ENCODE data around the gene ARMC5. TPM values are rescaled to one million over a fixed set of nuclear protein-coding genes. Genes with fewer than 3 reads are reported as not detected.
A peak's percentile ranks its signal among the peaks of the same experiment; 100 is the strongest.

The ARMC5 gene
- total RNA-seq, 1 experiment from 2014 or later, result 8.8 TPM

DNA sequence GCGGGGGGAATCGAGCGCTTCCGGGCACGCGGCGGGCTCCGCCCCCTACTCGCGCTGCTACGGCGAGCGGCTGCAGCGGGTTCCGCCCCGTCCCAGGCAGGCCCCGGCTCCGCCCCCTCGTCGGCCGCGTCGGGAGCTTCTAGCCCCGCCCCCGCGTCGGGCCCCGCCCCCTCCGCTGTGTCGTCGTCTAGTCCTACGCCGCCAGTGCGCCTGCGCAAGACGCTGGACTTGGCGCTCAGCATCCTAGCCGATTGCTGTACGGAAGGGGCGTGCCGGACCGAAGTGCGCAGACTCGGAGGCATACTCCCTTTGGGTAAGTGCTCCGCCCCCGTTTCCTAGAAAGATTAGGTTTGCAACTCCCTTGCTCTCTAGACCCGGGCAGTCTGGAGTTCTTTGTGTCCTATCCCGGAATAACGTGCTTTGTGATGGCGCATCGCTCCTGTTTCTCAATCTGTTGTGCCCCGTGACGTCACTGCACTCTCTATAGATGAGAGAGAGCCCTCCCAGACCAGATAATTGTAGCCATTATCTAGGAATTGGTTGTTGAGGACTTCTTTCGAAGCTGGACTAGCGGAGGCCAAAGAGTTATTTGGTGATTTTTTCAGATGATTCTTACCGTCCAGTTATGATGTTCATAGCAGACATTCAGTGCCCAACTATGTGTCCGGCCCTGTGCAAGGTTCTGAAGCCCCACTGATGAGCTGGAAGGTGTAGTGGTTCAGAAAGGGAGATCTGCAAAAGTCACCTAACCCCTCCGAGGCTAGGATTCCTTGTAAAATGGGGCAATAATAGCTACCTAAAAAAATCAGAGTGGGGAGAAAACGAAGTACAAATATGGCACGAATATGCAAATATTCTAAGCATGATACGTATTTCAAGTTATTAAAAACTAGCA, 633 bp downstream of the ARMC5 start:
- intact Hi-C loops (cut with micrococcal nuclease; ENCODE audit: unreplicated experiment), result loop anchor here (10.0 kb wide), 1 partner anchor 235 kb away; no protein-coding TSS in a partner anchor
- Histone ChIP-seq H3K36me3 (ENCODE audit: insufficient read depth, low read length, poor library complexity, severe bottlenecking) (no peaks in the 10 kb centered on the region), H3K27me3 (replicated peaks; ENCODE audit: insufficient read depth, low read depth, low read length, poor library complexity) (no peaks in the 10 kb centered on the region), H3K27ac (ENCODE audit: low read depth, low read length, poor library complexity, severe bottlenecking) (peak overlapping the region; percentile 98), H3K9me3 (ENCODE audit: low read depth, low read length, poor library complexity, severe bottlenecking) (no peaks in the 10 kb centered on the region), H3K4me1 (ENCODE audit: insufficient read depth, low read length, poor library complexity, severe bottlenecking) (peaks cover 29% of the 10 kb centered on the region), H3K4me3 (ENCODE audit: low read depth, low read length, poor library complexity, severe bottlenecking) (peak overlapping the region; percentile 62)
- TF ChIP-seq, protein P1, sequence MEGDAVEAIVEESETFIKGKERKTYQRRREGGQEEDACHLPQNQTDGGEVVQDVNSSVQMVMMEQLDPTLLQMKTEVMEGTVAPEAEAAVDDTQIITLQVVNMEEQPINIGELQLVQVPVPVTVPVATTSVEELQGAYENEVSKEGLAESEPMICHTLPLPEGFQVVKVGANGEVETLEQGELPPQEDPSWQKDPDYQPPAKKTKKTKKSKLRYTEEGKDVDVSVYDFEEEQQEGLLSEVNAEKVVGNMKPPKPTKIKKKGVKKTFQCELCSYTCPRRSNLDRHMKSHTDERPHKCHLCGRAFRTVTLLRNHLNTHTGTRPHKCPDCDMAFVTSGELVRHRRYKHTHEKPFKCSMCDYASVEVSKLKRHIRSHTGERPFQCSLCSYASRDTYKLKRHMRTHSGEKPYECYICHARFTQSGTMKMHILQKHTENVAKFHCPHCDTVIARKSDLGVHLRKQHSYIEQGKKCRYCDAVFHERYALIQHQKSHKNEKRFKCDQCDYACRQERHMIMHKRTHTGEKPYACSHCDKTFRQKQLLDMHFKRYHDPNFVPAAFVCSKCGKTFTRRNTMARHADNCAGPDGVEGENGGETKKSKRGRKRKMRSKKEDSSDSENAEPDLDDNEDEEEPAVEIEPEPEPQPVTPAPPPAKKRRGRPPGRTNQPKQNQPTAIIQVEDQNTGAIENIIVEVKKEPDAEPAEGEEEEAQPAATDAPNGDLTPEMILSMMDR (conservative IDR thresholded peaks at IDR 0.05; ENCODE audit: low read depth, low read length), result no peak
- no peak for TF ChIP-seq EZH2 (IDR thresholded peaks at IDR 0.05; ENCODE audit: borderline replicate concordance, low read depth, low read length, poor library complexity, severe bottlenecking)
- peak; percentile 99 for DNase-seq (ENCODE audit: low spot score)
- ChIA-PET POLR2A (ENCODE audit: low non-redundant PET) (interaction anchor here (0.6 to 0.9 kb wide), 4 partner anchors 8 to 318 kb away, joined by 3 to 4 read pairs (median 4); partner anchors contain the start of gene FUS), CTCF (interaction anchor here (0.5 to 1.0 kb wide), 4 partner anchors 8 to 320 kb away, joined by 3 to 5 read pairs (median 4); a partner anchor contains a TSS)
- BruUV-seq (replicated peaks), result no TSS peak

DNA sequence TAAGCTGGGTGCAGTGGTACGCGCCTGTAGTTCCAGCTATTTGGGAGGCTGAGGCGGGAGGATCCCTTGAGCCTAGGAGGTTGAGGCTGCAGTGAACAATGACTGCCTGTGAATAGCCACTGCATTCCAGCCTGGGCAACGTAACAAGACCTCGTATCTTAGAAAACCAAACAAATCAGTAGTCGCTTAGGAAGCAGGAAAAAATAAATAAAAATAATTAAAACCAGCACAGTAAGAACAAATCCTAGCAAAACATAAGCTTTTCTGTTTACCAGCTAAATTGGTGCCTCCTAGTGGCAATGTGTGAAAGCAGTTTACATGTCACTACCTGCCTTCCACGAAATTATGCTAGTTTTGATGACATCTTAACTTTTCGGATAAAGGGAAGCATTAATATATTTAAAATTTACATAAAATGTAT, 1.3 kb downstream of the ARMC5 start:
- ChIA-PET POLR2A (ENCODE audit: low non-redundant PET) (no interaction called here), CTCF (interaction anchor here (0.5 to 1.0 kb wide), 3 partner anchors 9 to 252 kb away, joined by 3 to 5 read pairs (median 3); a partner anchor contains a TSS)
- DNase-seq (ENCODE audit: low spot score), result peak; percentile 64
- H3K27ac ChIP-seq (ENCODE audit: low read depth, low read length, poor library complexity, severe bottlenecking), result peak overlapping the region; percentile 98
- H3K4me1 ChIP-seq (ENCODE audit: insufficient read depth, low read length, poor library complexity, severe bottlenecking), result peaks cover 23% of the 10 kb centered on the region
- TSS peak; percentile 82 for BruUV-seq (replicated peaks)
- no peaks in the 10 kb centered on the region for H3K27me3 ChIP-seq (replicated peaks; ENCODE audit: insufficient read depth, low read depth, low read length, poor library complexity)
- intact Hi-C loops (cut with micrococcal nuclease; ENCODE audit: unreplicated experiment), result no loop called here
- H3K36me3 ChIP-seq (ENCODE audit: insufficient read depth, low read length, poor library complexity, severe bottlenecking), result no peaks in the 10 kb centered on the region
- H3K4me3 ChIP-seq (ENCODE audit: low read depth, low read length, poor library complexity, severe bottlenecking), result peak overlapping the region; percentile 62
- no peak for TF ChIP-seq EZH2 (IDR thresholded peaks at IDR 0.05; ENCODE audit: borderline replicate concordance, low read depth, low read length, poor library complexity, severe bottlenecking)
- TF ChIP-seq, protein P1 (conservative IDR thresholded peaks at IDR 0.05; ENCODE audit: low read depth, low read length), result peak; percentile 71
- no peaks in the 10 kb centered on the region for H3K9me3 ChIP-seq (ENCODE audit: low read depth, low read length, poor library complexity, severe bottlenecking)

- ChIA-PET CTCF (interaction anchor here (0.6 to 1.0 kb wide), 3 partner anchors 10 to 252 kb away, joined by 3 to 5 read pairs (median 4); partner anchors contain the start of gene TGFB1I1), POLR2A (ENCODE audit: low non-redundant PET) (no interaction called here)
- no TSS peak for BruUV-seq (replicated peaks)
- Histone ChIP-seq H3K4me1 (ENCODE audit: insufficient read depth, low read length, poor library complexity, severe bottlenecking) (peaks cover 17% of the 10 kb centered on the region), H3K27ac (ENCODE audit: low read depth, low read length, poor library complexity, severe bottlenecking) (no peak overlapping the region), H3K4me3 (ENCODE audit: low read depth, low read length, poor library complexity, severe bottlenecking) (no peak overlapping the region), H3K36me3 (ENCODE audit: insufficient read depth, low read length, poor library complexity, severe bottlenecking) (no peaks in the 10 kb centered on the region), H3K9me3 (ENCODE audit: low read depth, low read length, poor library complexity, severe bottlenecking) (no peaks in the 10 kb centered on the region), H3K27me3 (replicated peaks; ENCODE audit: insufficient read depth, low read depth, low read length, poor library complexity) (no peaks in the 10 kb centered on the region)
- TF ChIP-seq, protein P1 (conservative IDR thresholded peaks at IDR 0.05; ENCODE audit: low read depth, low read length), result no peak
- no peak for TF ChIP-seq EZH2 (IDR thresholded peaks at IDR 0.05; ENCODE audit: borderline replicate concordance, low read depth, low read length, poor library complexity, severe bottlenecking)
- no peak for DNase-seq (ENCODE audit: low spot score)
- intact Hi-C loops (cut with micrococcal nuclease; ENCODE audit: unreplicated experiment), result no loop called here
Measured at GRCh38 chr16:31461201-31461920, 2.1 kb downstream of the ARMC5 start.

All from A673 (cell line).